ENCODE results near the gene RNU5D-1. TPM values are rescaled to one million over a fixed set of nuclear protein-coding genes. Genes with fewer than 3 reads are reported as not detected.
A peak's percentile ranks its signal among the peaks of the same experiment; 100 is the strongest.

Gene RNU5D-1
- total and polyA plus RNA-seq, 2 of the 13 experiments (the other 11 are each of a cell fraction or from before 2014, with no cell fraction given), result 165 TPM; not detected in 1

DNA sequence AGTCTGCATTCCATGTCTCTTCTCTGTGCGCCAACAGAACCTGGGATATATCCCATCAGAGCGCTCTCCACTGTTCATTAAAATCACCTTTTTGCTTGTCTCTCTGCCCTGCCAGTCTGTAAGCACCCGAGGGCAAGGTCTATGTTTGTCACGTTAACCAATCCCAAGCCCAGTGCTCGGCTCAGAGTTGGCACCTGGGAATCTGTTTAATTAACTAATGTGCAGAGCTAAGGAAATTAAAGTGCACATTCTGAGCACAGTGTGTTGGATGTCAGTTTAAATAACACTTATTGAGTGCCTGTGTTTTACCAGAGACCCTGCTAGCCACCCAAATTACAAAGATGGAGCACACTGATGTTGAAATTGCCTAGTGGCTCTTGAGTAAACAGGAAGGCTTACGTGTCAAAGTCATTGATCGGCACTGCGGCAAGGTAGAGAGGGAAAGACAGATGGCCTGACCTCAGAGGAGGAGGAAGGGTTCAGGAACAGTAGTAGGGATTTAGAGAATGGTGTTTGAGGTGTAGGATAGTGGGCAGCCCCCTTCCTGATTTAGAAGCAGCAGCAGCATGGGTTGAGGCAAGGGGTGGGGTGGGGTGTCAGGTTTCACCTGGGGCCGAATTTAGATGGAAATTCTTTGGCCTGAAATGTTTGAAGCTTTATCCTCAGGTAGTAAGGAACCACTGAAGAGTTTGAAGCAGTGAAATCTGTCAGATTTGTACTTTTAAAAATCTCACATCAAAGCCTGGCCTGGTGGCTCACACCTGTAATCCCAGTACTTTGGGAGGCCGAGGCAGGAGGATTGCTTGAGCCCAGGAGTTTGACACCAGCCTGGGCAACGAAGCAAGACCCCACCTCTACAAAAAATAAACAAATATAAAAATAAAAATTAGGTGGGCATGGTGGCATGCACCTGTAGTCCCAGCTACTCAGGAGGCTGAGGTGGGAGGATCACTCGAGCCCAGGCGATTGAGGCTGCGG lies 48.8 kb downstream of the RNU5D-1 start (continued):
- TF ChIP-seq NR2C2 (CRISPR knock-in tag; IDR thresholded peaks at IDR 0.05; ENCODE audit: borderline replicate concordance) (peak; percentile 51; the same call in 1 of the 2 replicates), MATR3 (CRISPR knock-in tag; IDR thresholded peaks at IDR 0.05) (no peak), ZNF550 (CRISPR knock-in tag; IDR thresholded peaks at IDR 0.05; ENCODE audit: borderline replicate concordance) (no peak), SMAD9 (CRISPR knock-in tag; IDR thresholded peaks at IDR 0.05) (no peak), FOXK2 (IDR thresholded peaks at IDR 0.05) (no peak), ZNF263 (CRISPR knock-in tag; IDR thresholded peaks at IDR 0.05) (0 out of 2 replicates have a peak, but pooled peaks have one; percentile 27), TOPORS (CRISPR knock-in tag; IDR thresholded peaks at IDR 0.05) (no peak), NFIC (IDR thresholded peaks at IDR 0.05; ENCODE audit: low read length) (peak; percentile 81; the same call in 1 of the 2 replicates), THAP11 (CRISPR knock-in tag; IDR thresholded peaks at IDR 0.05) (peak; percentile 77), ZNF367 (CRISPR knock-in tag; IDR thresholded peaks at IDR 0.05; ENCODE audit: borderline replicate concordance) (no peak), NFYB (CRISPR knock-in tag; IDR thresholded peaks at IDR 0.05) (no peak; the same call in 1 of the 2 replicates), EHMT2 (IDR thresholded peaks at IDR 0.05; ENCODE audit: borderline replicate concordance, low read depth, low read length) (peak; percentile 93)
- TF ChIP-seq, protein P1, sequence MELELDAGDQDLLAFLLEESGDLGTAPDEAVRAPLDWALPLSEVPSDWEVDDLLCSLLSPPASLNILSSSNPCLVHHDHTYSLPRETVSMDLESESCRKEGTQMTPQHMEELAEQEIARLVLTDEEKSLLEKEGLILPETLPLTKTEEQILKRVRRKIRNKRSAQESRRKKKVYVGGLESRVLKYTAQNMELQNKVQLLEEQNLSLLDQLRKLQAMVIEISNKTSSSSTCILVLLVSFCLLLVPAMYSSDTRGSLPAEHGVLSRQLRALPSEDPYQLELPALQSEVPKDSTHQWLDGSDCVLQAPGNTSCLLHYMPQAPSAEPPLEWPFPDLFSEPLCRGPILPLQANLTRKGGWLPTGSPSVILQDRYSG (CRISPR knock-in tag; IDR thresholded peaks at IDR 0.05), result no peak
- TF ChIP-seq, protein P2, sequence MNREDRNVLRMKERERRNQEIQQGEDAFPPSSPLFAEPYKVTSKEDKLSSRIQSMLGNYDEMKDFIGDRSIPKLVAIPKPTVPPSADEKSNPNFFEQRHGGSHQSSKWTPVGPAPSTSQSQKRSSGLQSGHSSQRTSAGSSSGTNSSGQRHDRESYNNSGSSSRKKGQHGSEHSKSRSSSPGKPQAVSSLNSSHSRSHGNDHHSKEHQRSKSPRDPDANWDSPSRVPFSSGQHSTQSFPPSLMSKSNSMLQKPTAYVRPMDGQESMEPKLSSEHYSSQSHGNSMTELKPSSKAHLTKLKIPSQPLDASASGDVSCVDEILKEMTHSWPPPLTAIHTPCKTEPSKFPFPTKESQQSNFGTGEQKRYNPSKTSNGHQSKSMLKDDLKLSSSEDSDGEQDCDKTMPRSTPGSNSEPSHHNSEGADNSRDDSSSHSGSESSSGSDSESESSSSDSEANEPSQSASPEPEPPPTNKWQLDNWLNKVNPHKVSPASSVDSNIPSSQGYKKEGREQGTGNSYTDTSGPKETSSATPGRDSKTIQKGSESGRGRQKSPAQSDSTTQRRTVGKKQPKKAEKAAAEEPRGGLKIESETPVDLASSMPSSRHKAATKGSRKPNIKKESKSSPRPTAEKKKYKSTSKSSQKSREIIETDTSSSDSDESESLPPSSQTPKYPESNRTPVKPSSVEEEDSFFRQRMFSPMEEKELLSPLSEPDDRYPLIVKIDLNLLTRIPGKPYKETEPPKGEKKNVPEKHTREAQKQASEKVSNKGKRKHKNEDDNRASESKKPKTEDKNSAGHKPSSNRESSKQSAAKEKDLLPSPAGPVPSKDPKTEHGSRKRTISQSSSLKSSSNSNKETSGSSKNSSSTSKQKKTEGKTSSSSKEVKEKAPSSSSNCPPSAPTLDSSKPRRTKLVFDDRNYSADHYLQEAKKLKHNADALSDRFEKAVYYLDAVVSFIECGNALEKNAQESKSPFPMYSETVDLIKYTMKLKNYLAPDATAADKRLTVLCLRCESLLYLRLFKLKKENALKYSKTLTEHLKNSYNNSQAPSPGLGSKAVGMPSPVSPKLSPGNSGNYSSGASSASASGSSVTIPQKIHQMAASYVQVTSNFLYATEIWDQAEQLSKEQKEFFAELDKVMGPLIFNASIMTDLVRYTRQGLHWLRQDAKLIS (CRISPR knock-in tag; IDR thresholded peaks at IDR 0.05), result no peak
- TF ChIP-seq, protein P3, sequence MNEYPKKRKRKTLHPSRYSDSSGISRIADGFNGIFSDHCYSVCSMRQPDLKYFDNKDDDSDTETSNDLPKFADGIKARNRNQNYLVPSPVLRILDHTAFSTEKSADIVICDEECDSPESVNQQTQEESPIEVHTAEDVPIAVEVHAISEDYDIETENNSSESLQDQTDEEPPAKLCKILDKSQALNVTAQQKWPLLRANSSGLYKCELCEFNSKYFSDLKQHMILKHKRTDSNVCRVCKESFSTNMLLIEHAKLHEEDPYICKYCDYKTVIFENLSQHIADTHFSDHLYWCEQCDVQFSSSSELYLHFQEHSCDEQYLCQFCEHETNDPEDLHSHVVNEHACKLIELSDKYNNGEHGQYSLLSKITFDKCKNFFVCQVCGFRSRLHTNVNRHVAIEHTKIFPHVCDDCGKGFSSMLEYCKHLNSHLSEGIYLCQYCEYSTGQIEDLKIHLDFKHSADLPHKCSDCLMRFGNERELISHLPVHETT (CRISPR knock-in tag; conservative IDR thresholded peaks at IDR 0.05), result no peak
- TF ChIP-seq, protein P4, sequence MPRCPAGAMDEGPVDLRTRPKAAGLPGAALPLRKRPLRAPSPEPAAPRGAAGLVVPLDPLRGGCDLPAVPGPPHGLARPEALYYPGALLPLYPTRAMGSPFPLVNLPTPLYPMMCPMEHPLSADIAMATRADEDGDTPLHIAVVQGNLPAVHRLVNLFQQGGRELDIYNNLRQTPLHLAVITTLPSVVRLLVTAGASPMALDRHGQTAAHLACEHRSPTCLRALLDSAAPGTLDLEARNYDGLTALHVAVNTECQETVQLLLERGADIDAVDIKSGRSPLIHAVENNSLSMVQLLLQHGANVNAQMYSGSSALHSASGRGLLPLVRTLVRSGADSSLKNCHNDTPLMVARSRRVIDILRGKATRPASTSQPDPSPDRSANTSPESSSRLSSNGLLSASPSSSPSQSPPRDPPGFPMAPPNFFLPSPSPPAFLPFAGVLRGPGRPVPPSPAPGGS (CRISPR knock-in tag; IDR thresholded peaks at IDR 0.05), result peak; percentile 71
- TF ChIP-seq, protein P5, sequence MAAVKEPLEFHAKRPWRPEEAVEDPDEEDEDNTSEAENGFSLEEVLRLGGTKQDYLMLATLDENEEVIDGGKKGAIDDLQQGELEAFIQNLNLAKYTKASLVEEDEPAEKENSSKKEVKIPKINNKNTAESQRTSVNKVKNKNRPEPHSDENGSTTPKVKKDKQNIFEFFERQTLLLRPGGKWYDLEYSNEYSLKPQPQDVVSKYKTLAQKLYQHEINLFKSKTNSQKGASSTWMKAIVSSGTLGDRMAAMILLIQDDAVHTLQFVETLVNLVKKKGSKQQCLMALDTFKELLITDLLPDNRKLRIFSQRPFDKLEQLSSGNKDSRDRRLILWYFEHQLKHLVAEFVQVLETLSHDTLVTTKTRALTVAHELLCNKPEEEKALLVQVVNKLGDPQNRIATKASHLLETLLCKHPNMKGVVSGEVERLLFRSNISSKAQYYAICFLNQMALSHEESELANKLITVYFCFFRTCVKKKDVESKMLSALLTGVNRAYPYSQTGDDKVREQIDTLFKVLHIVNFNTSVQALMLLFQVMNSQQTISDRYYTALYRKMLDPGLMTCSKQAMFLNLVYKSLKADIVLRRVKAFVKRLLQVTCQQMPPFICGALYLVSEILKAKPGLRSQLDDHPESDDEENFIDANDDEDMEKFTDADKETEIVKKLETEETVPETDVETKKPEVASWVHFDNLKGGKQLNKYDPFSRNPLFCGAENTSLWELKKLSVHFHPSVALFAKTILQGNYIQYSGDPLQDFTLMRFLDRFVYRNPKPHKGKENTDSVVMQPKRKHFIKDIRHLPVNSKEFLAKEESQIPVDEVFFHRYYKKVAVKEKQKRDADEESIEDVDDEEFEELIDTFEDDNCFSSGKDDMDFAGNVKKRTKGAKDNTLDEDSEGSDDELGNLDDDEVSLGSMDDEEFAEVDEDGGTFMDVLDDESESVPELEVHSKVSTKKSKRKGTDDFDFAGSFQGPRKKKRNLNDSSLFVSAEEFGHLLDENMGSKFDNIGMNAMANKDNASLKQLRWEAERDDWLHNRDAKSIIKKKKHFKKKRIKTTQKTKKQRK (IDR thresholded peaks at IDR 0.05; ENCODE audit: low read length), result no peak

Measured in HepG2 (cell line).